Suprapubic skin (tissue), 4 donors: ENCODE results near the gene FNDC11. TPM values are rescaled to one million over a fixed set of nuclear protein-coding genes. Genes with fewer than 3 reads are reported as not detected.
A peak's percentile ranks its signal among the peaks of the same experiment; 100 is the strongest.

ENCODE experiments used
- DNase-seq, 2 donors: peaks; one replicate each; pipeline ENCODE4 v3.0.0-alpha.2; 2019; ENCODE audit warnings: low spot score in 2 of 2
- H3K27ac ChIP-seq: fragments of 200-600 bp; sonication (generic); one replicate; pipeline ENCODE4 v1.5.1; 2019
- H3K27me3 ChIP-seq: fragments of 200-600 bp; sonication (generic); one replicate; pipeline ENCODE4 v1.5.1; 2019
- H3K36me3 ChIP-seq: fragments of 200-600 bp; sonication (generic); one replicate; pipeline ENCODE4 v1.5.1; 2019
- H3K4me1 ChIP-seq: fragments of 200-600 bp; sonication (generic); one replicate; pipeline ENCODE4 v1.5.1; 2019
- H3K4me3 ChIP-seq: fragments of 200-600 bp; sonication (generic); one replicate; pipeline ENCODE4 v1.5.1; 2019; ENCODE audit warnings: mild to moderate bottlenecking
- H3K9me3 ChIP-seq: fragments of 200-600 bp; sonication (generic); one replicate; pipeline ENCODE4 v1.5.1; 2019
- CTCF ChIP-seq, 2 donors: fragments of 200-600 bp in 1 of 2; fragments of 450-650 bp in 1 of 2; sonication (generic) in 1 of 2; IDR thresholded peaks; one replicate each; pipeline ENCODE4 v1.5.1; 2016 to 2019; ENCODE audit warnings: antibody characterized with exemption in 2 of 2, mild to moderate bottlenecking in 1 of 2, moderate library complexity in 1 of 2
- EP300 ChIP-seq: sonication (generic); formaldehyde crosslinking; IDR thresholded peaks from one replicate; pipeline ENCODE4 v1.6.1; 2017; ENCODE audit warnings: antibody characterized with exemption
- POLR2A ChIP-seq, 2 donors: fragments of 450-650 bp; IDR thresholded peaks; one replicate each; pipeline ENCODE4 v1.6.1; 2017; ENCODE audit warnings: antibody characterized with exemption in 2 of 2, mild to moderate bottlenecking in 2 of 2, moderate library complexity in 2 of 2
- POLR2AphosphoS5 ChIP-seq, 3 donors: sonication (generic); formaldehyde crosslinking; IDR thresholded peaks; one replicate each; pipeline ENCODE4 v1.6.1; 2017; ENCODE audit warnings: antibody characterized with exemption in 3 of 3
- WGBS: methylation state at CpG from one replicate; pipeline ENCODE4 v1.1.5; 2018; 5-methylcytosine and 5-hydroxymethylcytosine counted together
- total RNA-seq, 4 donors: library from RNA; depleted of rRNA; stranded (reverse); fragments of >200 nt; gene quantifications; one replicate each; pipeline ENCODE4 v1.1.0, GENCODE V29; 2016

The FNDC11 gene
- total RNA-seq, 4 donors from 2014 or later: 0.25 to 0.36 TPM; not detected in 2

- DNase-seq: peak in 1 of 2 donors; percentile 54
- H3K4me3 ChIP-seq: no peak overlapping the region
- no peak overlapping the region for H3K27ac ChIP-seq
- 68% methylated on average over 10 of the region's 14 CpGs for WGBS
- H3K27me3 ChIP-seq: peaks cover 7% of the 10 kb centered on the region
- peaks cover 25% of the 10 kb centered on the region for H3K4me1 ChIP-seq
- no peaks in the 10 kb centered on the region for H3K9me3 ChIP-seq
- TF ChIP-seq CTCF (IDR thresholded peaks at IDR 0.05): no peak
- no peak for TF ChIP-seq POLR2AphosphoS5 (IDR thresholded peaks at IDR 0.05)
- TF ChIP-seq POLR2A (IDR thresholded peaks at IDR 0.05): no peak
- TF ChIP-seq EP300: no peak
- H3K36me3 ChIP-seq: no peaks in the 10 kb centered on the region
Measured at GRCh38 chr20:63530788-63531160, 23.2 kb upstream of the FNDC11 start.

- no peak overlapping the region for H3K4me3 ChIP-seq
- peak in 1 of 2 donors; percentile 56 for DNase-seq
- WGBS: 75% methylated on average over 26 of the region's 27 CpGs
- H3K27me3 ChIP-seq: peaks cover 7% of the 10 kb centered on the region
- no peaks in the 10 kb centered on the region for H3K36me3 ChIP-seq
- TF ChIP-seq POLR2AphosphoS5 (IDR thresholded peaks at IDR 0.05) (no peak), EP300 (no peak), CTCF (IDR thresholded peaks at IDR 0.05) (no peak), POLR2A (IDR thresholded peaks at IDR 0.05) (no peak)
- no peak overlapping the region for H3K27ac ChIP-seq
- no peaks in the 10 kb centered on the region for H3K9me3 ChIP-seq
- H3K4me1 ChIP-seq: peaks cover 34% of the 10 kb centered on the region
Measured at GRCh38 chr20:63531686-63532448, 22.1 kb upstream of the FNDC11 start.

GRCh38 chr20:63532449-63532971, 21.4 kb upstream of the FNDC11 start:
- 79% methylated on average over 8 of the region's 24 CpGs for WGBS
- peak in 1 of 2 donors; percentile 55 for DNase-seq
- TF ChIP-seq POLR2A (IDR thresholded peaks at IDR 0.05) (no peak), CTCF (IDR thresholded peaks at IDR 0.05) (no peak), POLR2AphosphoS5 (IDR thresholded peaks at IDR 0.05) (no peak), EP300 (no peak)
- Histone ChIP-seq H3K27me3 (peaks cover 7% of the 10 kb centered on the region), H3K36me3 (no peaks in the 10 kb centered on the region), H3K4me3 (no peak overlapping the region), H3K4me1 (peaks cover 41% of the 10 kb centered on the region), H3K27ac (no peak overlapping the region), H3K9me3 (no peaks in the 10 kb centered on the region)

GRCh38 chr20:63533388-63533787, 20.6 kb upstream of the FNDC11 start:
- H3K27me3 ChIP-seq: peaks cover 7% of the 10 kb centered on the region
- peaks cover 50% of the 10 kb centered on the region for H3K4me1 ChIP-seq
- H3K36me3 ChIP-seq: no peaks in the 10 kb centered on the region
- no peak overlapping the region for H3K27ac ChIP-seq
- H3K4me3 ChIP-seq: no peak overlapping the region
- 90% methylated on average over 6 of the region's 14 CpGs for WGBS
- H3K9me3 ChIP-seq: no peaks in the 10 kb centered on the region
- no peak for TF ChIP-seq POLR2A (IDR thresholded peaks at IDR 0.05)
- TF ChIP-seq POLR2AphosphoS5 (IDR thresholded peaks at IDR 0.05): no peak
- no peak for TF ChIP-seq CTCF (IDR thresholded peaks at IDR 0.05)
- peak in 1 of 2 donors; percentile 61 for DNase-seq

- Histone ChIP-seq H3K27ac (peak overlapping the region; percentile 80), H3K4me3 (no peak overlapping the region)
- no peak for DNase-seq
Measured at GRCh38 chr20:63533871-63534393, 20.0 kb upstream of the FNDC11 start.

More at GRCh38 chr20:63533871-63534393, 20.0 kb upstream of the FNDC11 start:
- peaks cover 55% of the 10 kb centered on the region for H3K4me1 ChIP-seq
- TF ChIP-seq EP300: no peak
- H3K27me3 ChIP-seq: peaks cover 7% of the 10 kb centered on the region
- 58% methylated on average over 4 of the region's 28 CpGs for WGBS
- no peaks in the 10 kb centered on the region for H3K9me3 ChIP-seq
- H3K36me3 ChIP-seq: no peaks in the 10 kb centered on the region
